T47D (cell line): ENCODE results near the gene MEF2C.
A peak's percentile ranks its signal among the peaks of the same experiment; 100 is the strongest.

ENCODE experiments used
- DNase-seq, 2 experiments: peaks; one replicate each; pipeline versions ENCODE4 v3.0.0 to v3.0.0-alpha.2; 2011 to 2012; ENCODE audit warnings: low read depth in 1 of 2, low spot score in 1 of 2
- JUND ChIP-seq: IDR thresholded peaks from 2 replicates; pipeline ENCODE4 v1.6.1; 2012; ENCODE audit warnings: low read depth
- in situ Hi-C: cut with HindIII; loops from 2 replicates; pipeline ENCODE4 v1.10.0; 2016; ENCODE audit warnings: low sequenced_read_pairs, low pct_unique_long_range_greater_than_20kb

Gene MEF2C

GRCh38 chr5:88827997-88828396, 55.0 kb downstream of the MEF2C start:
- in situ Hi-C loops, result no loop called here
- no peak for TF ChIP-seq JUND
- no peak for DNase-seq

GRCh38 chr5:88826646-88827585, 56.1 kb downstream of the MEF2C start:
- peak in 1 of 2 experiments; percentile 23 for DNase-seq
- TF ChIP-seq JUND, result no peak
- in situ Hi-C loops, result no loop called here

GRCh38 chr5:88825584-88826315, 57.2 kb downstream of the MEF2C start:
- no peak for TF ChIP-seq JUND
- no peak for DNase-seq
- in situ Hi-C loops, result no loop called here

GRCh38 chr5:88824892-88825583, 57.9 kb downstream of the MEF2C start:
- in situ Hi-C loops, result no loop called here
- TF ChIP-seq JUND, result no peak
- DNase-seq, result no peak

GRCh38 chr5:88824141-88824540, 58.8 kb downstream of the MEF2C start:
- no peak for DNase-seq
- in situ Hi-C loops, result no loop called here
- no peak for TF ChIP-seq JUND

- in situ Hi-C loops, result no loop called here
- no peak for DNase-seq
- TF ChIP-seq JUND, result no peak
Observed at GRCh38 chr5:88823201-88823600, 59.8 kb downstream of the MEF2C start.

- TF ChIP-seq JUND, result no peak
- in situ Hi-C loops, result no loop called here
- DNase-seq, result no peak
Observed at GRCh38 chr5:88821161-88821560, 61.8 kb downstream of the MEF2C start.

- no peak for TF ChIP-seq JUND
- in situ Hi-C loops, result no loop called here
- DNase-seq, result no peak
Observed at GRCh38 chr5:88820581-88820980, 62.4 kb downstream of the MEF2C start.

- DNase-seq, result no peak
- in situ Hi-C loops, result no loop called here
- TF ChIP-seq JUND, result no peak
Observed at GRCh38 chr5:88819301-88819999, 63.5 kb downstream of the MEF2C start.

GRCh38 chr5:88818296-88818695, 64.7 kb downstream of the MEF2C start:
- no peak for TF ChIP-seq JUND
- DNase-seq, result no peak
- in situ Hi-C loops, result no loop called here

- in situ Hi-C loops, result no loop called here
- DNase-seq, result no peak
- no peak for TF ChIP-seq JUND
Observed at GRCh38 chr5:88816195-88816594, 66.8 kb downstream of the MEF2C start.
